GM21367 (cell line): ENCODE data around the gene ARHGEF19.

ENCODE experiments used
- ATAC-seq: cut with Tn5 transposase; IDR thresholded peaks from one replicate; pipeline ENCODE4 v1.9.1; 2021; ENCODE audit not compliant: unreplicated experiment

The ARHGEF19 gene

GRCh38 chr1:16184557-16185303 lies 27.7 kb downstream of the ARHGEF19 start:
- ATAC-seq = no peak

DNA sequence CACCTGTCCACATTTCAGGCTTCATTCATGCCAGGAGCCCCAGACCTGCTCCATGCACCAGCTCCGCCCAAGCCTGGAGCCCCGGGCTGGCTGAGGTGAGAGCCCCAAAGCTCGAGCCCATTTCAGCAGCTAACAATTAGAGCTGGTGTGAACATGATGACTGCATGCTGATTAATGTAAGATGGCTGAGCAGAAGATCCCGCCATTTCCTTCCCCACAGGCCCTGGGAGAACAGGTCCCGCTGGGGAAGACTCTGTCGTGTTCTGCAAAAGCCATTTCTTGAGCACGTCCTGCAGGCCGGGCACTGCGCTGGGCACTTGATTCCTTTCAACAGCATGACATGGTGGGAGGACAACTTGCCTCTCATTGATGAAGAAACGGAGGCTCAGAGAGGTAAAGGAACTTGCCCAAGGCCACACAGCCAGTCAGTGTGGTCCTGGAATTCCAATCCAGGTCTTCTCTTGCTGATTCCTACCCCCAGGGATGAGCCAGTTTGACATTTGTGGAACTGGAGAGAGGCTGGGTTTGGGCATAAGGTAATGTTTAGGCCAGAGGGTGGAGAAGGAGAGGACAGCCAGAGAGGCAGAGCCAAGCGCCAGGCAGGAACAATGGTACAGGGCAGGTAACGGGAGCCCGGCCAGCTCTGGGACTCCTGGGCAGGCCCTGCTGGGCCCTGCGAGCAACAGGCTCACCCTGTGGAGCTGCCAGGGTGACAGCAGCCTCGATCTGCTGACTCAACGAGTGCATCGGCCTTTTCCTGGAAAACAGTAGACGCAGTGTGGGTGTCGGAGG lies 28.5 kb downstream of the ARHGEF19 start:
- no peak for ATAC-seq

GRCh38 chr1:16183179-16183578 lies 29.3 kb downstream of the ARHGEF19 start:
- ATAC-seq = no peak

DNA sequence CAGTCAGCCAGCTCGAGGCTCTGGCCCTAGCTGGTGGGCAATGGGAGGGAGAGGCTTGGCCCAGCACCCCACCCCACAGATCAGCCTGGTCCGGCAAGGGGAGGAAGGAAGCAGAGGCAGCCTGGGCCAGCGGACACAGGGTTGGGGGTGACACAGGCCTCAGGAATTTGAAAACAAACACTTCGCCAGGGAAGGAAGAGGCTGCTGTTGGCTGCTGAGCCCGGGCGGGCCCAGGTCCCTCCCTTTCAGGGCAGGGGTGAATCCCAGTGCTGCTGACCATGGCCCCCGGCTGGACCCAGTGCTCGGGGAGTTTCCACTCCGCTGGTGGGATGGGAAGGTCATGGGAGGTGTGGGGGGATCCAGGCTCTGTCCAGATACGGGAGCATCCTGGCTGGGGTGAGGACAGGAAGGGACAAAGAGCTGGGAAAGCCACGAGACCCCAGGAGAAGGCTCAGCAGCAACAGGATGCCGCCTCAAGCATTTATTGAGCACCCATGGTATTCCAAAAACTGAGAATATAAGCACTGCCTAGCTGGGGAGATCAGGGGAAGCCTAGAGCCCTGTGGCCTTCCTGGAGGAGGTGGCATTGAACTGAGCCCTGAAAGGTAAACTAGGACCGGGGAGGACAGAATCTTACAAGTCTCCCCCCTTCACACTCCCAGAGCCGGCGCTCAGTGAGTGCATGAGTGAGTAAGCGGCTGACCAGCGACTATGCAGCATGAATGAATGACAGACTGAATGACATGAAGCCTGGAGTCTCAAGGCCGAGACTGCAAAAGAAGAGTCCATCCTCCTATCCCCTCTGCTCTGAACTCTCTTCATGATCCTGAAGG lies 30.3 kb downstream of the ARHGEF19 start:
- ATAC-seq = no peak

DNA sequence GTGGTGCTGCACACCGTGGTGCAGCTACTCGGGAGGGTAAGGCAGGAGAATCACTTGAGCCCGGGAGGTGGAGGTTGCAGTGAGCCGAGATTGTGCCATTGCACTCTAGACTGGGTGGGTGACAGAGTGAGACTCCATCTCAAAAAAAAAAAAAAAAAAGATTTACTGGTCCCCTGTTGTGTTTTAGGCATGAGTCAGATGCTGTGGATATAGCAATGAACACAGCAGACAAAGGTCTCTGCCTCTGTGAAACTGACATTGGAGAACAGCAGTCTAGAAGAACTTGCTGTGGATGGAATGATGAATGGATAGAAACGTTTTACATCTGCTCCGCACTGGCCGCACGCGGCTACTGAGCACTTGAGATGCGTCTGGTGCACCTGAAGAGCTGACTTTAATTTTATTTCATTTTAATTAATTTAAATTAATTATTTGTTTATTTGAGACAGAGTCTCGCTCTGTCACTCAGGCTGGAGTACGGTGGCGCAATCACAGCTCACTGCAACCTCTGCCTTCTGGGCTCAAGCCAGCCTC lies 32.1 kb downstream of the ARHGEF19 start:
- no peak for ATAC-seq

- ATAC-seq = no peak
Observed at GRCh38 chr1:16178596-16179497, 33.6 kb downstream of the ARHGEF19 start.

- ATAC-seq = no peak
Observed at GRCh38 chr1:16177306-16177705, 35.1 kb downstream of the ARHGEF19 start.

- no peak for ATAC-seq
Observed at GRCh38 chr1:16176653-16177052, 35.8 kb downstream of the ARHGEF19 start.

- no peak for ATAC-seq
Observed at GRCh38 chr1:16175610-16176553, 36.6 kb downstream of the ARHGEF19 start.

DNA sequence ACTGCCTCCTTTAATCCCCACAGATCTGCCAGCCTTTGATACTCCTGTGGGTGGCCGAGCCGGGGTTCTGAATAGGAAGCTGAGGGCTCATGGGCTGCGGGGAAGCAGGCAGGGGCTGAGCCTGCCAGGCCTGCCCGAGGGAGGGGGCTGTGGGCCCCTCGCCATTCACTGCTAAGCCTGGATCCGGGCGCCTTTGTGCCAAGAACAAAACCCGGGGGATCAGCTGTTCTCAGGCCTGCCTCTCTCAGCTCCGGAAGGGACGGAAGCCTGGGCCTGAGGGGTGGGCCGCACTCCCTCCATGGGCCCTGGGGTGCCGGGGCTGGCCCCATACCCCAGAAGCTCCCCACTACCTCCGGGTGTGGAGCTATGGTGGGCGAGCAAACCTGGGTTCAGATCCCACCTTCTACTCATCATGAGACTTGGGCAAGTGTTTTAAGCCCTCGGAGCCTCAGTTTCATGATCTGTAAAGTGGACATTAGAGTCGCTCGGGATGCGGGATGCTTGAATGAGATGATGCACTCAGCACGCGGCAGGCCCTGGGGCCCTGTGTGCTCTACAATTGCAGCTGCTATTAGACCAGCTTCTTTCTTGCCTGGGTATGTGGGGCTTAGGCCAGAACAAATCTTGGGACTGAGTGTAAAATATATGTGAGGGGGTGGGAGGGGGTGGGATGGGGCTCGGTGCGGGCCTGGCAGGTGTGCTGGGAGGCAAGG lies 37.4 kb downstream of the ARHGEF19 start:
- no peak for ATAC-seq

- no peak for ATAC-seq
Observed at GRCh38 chr1:16174261-16174868, 38.1 kb downstream of the ARHGEF19 start.

- ATAC-seq = no peak
Observed at GRCh38 chr1:16173447-16174260, 38.8 kb downstream of the ARHGEF19 start.

- ATAC-seq = no peak
Observed at GRCh38 chr1:16172964-16173446, 39.4 kb downstream of the ARHGEF19 start.

GRCh38 chr1:16172218-16172830 lies 40.1 kb downstream of the ARHGEF19 start:
- no peak for ATAC-seq

GRCh38 chr1:16171314-16172151 lies 40.9 kb downstream of the ARHGEF19 start:
- ATAC-seq = no peak

DNA sequence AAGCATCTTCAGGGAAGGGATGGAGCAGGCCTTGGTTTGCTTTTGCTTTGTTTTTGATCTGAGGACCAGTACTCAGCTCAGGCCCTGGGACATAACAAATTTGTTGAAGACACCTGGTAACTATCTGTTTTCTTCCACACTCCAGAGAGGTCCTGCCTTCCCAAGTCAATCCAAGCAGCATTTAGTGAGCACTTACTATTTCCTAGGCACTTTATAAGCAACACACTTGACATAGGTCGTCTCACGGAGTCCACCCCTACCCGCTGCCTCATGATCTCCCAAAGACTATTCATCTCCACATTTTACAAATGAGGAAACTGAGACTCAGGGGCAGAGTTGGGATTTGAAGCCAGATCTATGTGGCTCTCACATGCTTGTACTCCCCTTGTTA lies 42.2 kb downstream of the ARHGEF19 start:
- no peak for ATAC-seq
